K562 (cell line): ENCODE data around the gene GGT1.

Experiments used
- ARID2 ChIP-seq: fragments of 450-650 bp; IDR thresholded peaks from 2 replicates; pipeline ENCODE4 v1.6.1; 2017; ENCODE audit warnings: antibody characterized with exemption, mild to moderate bottlenecking
- BRD4 ChIP-seq: fragments of 200-600 bp; sonication (generic); IDR thresholded peaks from 2 replicates; pipeline ENCODE4 v1.6.1; 2017; ENCODE audit warnings: inconsistent platforms
- EP300 ChIP-seq: IDR thresholded peaks from 2 replicates; pipeline ENCODE4 v1.6.1; 2012; ENCODE audit warnings: low read length, improper control_type of control experiment
- ETV6 ChIP-seq, 3 experiments: fragments of 150-350 bp in 1 of 3; sonication (generic) in 1 of 3; formaldehyde crosslinking in 1 of 3; IDR thresholded peaks; 2 replicates each; pipeline versions ENCODE4 v1.6.1 to v1.8.0; 2014 to 2022; ENCODE audit warnings: borderline replicate concordance in 2 of 3, low read depth in 2 of 3, antibody characterized with exemption in 1 of 3, low read length in 1 of 3, mild to moderate bottlenecking in 1 of 3, missing genetic modification reagents in 1 of 3
- ZNF280A ChIP-seq: fragments of 450-650 bp; IDR thresholded peaks from 2 replicates; pipeline ENCODE4 v1.6.1; 2018; ENCODE audit warnings: mild to moderate bottlenecking, low read depth; ENCODE audit not compliant: partially characterized antibody
- ZSCAN29 ChIP-seq: fragments of 450-650 bp; IDR thresholded peaks from 2 replicates; pipeline ENCODE4 v1.6.1; 2017

- no peak for TF ChIP-seq ETV6 (IDR thresholded peaks at IDR 0.05; ENCODE audit: borderline replicate concordance in 1 of 2, low read depth in 2 of 2, low read length in 1 of 2)
- no peak for TF ChIP-seq ETV6 (CRISPR knock-in tag; IDR thresholded peaks at IDR 0.05; ENCODE audit: borderline replicate concordance)
- TF ChIP-seq BRD4, result no peak
- no peak for TF ChIP-seq ZSCAN29
- no peak for TF ChIP-seq ZNF280A
- TF ChIP-seq EP300, result no peak
- TF ChIP-seq ARID2, result no peak
Observed at GRCh38 chr22:24584871-24585411, 18.1 kb upstream of the GGT1 start.
